ENCODE results near the gene SYNE3. TPM values are rescaled to one million over a fixed set of nuclear protein-coding genes. Genes with fewer than 3 reads are reported as not detected.
A peak's percentile ranks its signal among the peaks of the same experiment; 100 is the strongest.

Gene SYNE3
- total RNA-seq, 1 experiment from 2014 or later: 1.9 TPM

- Histone ChIP-seq H3K4me2 (no peak overlapping the region), H3K27ac (no peak overlapping the region), H3K9me3 (ENCODE audit: insufficient read depth, low read depth) (no peaks in the 10 kb centered on the region), H3K36me3 (ENCODE audit: low read depth) (no peaks in the 10 kb centered on the region), H3F3A (ENCODE audit: insufficient read depth, low read depth) (peaks cover 5% of the 10 kb centered on the region; the same call in 1 of the 2 replicates), H3K4me3 (no peak overlapping the region), H2AFZ (no peak overlapping the region), H3K9me2 (ENCODE audit: insufficient read depth) (no peaks in the 10 kb centered on the region), H3K79me2 (ENCODE audit: low read depth) (no peaks in the 10 kb centered on the region), H3K27me3 (ENCODE audit: insufficient read depth, low read depth) (no peaks in the 10 kb centered on the region), H4K20me1 (ENCODE audit: insufficient read depth) (no peaks in the 10 kb centered on the region), H3K4me1 (replicated peaks; ENCODE audit: insufficient read depth) (peaks cover 47% of the 10 kb centered on the region)
- TF ChIP-seq, protein P1, sequence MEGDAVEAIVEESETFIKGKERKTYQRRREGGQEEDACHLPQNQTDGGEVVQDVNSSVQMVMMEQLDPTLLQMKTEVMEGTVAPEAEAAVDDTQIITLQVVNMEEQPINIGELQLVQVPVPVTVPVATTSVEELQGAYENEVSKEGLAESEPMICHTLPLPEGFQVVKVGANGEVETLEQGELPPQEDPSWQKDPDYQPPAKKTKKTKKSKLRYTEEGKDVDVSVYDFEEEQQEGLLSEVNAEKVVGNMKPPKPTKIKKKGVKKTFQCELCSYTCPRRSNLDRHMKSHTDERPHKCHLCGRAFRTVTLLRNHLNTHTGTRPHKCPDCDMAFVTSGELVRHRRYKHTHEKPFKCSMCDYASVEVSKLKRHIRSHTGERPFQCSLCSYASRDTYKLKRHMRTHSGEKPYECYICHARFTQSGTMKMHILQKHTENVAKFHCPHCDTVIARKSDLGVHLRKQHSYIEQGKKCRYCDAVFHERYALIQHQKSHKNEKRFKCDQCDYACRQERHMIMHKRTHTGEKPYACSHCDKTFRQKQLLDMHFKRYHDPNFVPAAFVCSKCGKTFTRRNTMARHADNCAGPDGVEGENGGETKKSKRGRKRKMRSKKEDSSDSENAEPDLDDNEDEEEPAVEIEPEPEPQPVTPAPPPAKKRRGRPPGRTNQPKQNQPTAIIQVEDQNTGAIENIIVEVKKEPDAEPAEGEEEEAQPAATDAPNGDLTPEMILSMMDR (conservative IDR thresholded peaks at IDR 0.05): no peak
- BruUV-seq (replicated peaks): no TSS peak
- DNase-seq: no peak
- ChIA-PET CTCF (no interaction called here), POLR2A (ENCODE audit: unreplicated experiment) (no interaction called here)
- intact Hi-C loops (cut with micrococcal nuclease; ENCODE audit: unreplicated experiment): no loop called here
These were observed 32.2 kb downstream of the SYNE3 start for GRCh38 chr14:95484296-95484695.

DNA sequence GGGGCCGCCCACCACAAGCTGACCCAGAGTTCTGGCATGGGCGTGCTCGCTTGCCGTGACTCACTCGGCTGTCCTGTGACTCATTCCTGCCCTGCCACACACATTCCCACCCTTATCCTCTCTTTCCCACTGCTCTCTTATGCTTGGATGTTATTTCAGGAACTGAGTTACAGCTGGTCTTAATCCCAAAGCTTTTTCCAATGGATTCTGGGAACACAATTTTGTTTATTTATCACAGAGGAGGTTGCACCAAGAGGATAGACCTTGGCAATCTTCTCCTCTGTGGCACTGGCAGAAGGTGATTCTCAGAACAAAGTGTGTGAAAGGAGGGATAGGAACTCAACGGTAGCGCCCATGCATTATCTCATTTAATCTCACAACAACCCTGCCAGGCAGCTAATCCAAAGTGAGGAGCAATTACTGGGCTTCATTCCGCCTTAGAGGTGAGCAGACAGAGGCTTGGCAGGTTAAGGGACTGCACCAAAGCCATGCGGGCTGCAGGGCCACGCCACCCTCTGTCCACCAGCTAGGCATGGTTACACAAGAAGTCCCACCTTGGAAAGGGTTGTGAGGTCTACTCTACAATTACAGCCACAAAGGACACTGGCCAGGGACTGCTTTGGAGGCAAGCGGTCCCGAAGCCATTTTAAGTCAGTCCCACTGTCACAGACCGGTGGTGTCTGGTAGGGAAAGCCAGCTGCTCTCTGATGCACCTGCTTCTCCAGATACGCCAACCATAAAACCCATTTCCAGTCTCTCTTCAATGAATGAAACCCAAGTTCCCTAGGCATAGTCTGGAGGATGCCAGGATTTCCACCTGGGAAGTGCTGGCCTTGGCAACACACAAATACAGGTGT is 32.9 kb downstream of the SYNE3 start:
- Histone ChIP-seq H3K79me2 (ENCODE audit: low read depth) (no peaks in the 10 kb centered on the region), H3K27me3 (ENCODE audit: insufficient read depth, low read depth) (no peaks in the 10 kb centered on the region), H4K20me1 (ENCODE audit: insufficient read depth) (no peaks in the 10 kb centered on the region), H3F3A (ENCODE audit: insufficient read depth, low read depth) (peaks cover 5% of the 10 kb centered on the region; the same call in 1 of the 2 replicates), H3K4me1 (replicated peaks; ENCODE audit: insufficient read depth) (peaks cover 48% of the 10 kb centered on the region), H2AFZ (no peak overlapping the region), H3K27ac (peak overlapping the region; percentile 55), H3K36me3 (ENCODE audit: low read depth) (no peaks in the 10 kb centered on the region), H3K9me2 (ENCODE audit: insufficient read depth) (no peaks in the 10 kb centered on the region), H3K4me2 (peak overlapping the region; percentile 56), H3K4me3 (no peak overlapping the region), H3K9me3 (ENCODE audit: insufficient read depth, low read depth) (no peaks in the 10 kb centered on the region)
- no TSS peak for BruUV-seq (replicated peaks)
- POLR2A ChIA-PET (ENCODE audit: unreplicated experiment): no interaction called here
- DNase-seq: peak; percentile 45 to 67
- CTCF ChIA-PET: no interaction called here
- TF ChIP-seq EZH2 (IDR thresholded peaks at IDR 0.05; ENCODE audit: low read depth): no peak
- TF ChIP-seq, protein P1 (conservative IDR thresholded peaks at IDR 0.05): no peak
- intact Hi-C loops (cut with micrococcal nuclease; ENCODE audit: unreplicated experiment): no loop called here

DNA sequence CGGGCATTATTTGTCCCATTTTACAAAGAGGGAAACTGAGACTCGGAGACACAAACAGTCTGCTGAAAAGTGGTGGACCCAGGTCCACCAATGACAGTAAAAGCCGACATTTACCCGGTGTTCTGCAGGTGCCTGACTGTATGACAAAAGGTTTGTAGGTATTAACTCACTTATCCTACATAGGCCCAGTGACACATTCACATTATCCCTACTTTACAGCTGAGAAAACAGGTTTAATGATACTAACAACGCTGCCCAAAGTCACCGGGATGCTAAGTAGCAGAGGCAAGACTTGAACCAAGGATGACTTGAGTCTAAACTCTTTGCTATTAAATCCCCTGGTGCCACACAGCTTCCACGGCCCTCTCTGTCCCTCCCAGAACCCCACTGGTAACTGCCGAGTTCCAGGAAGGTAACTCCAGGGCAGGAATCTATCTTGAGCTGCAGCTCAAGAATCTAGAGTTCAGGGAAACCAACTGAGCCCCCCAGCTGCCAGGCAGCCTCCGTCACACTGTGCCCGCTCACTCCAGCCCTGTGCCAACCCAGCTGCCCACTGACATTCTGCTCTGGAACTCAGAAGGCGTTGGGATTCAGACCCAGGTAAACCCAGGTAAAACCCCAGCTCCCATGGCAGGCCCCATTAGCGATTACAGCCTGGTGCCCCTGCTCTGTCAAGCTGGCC is 33.7 kb downstream of the SYNE3 start:
- Histone ChIP-seq H3K27ac (peak overlapping the region; percentile 35; the same call in 1 of the 2 replicates), H3K9me3 (ENCODE audit: insufficient read depth, low read depth) (no peaks in the 10 kb centered on the region), H2AFZ (no peak overlapping the region), H3K4me2 (peak overlapping the region; percentile 56), H3K4me1 (replicated peaks; ENCODE audit: insufficient read depth) (peaks cover 48% of the 10 kb centered on the region), H3K36me3 (ENCODE audit: low read depth) (no peaks in the 10 kb centered on the region), H3K27me3 (ENCODE audit: insufficient read depth, low read depth) (no peaks in the 10 kb centered on the region), H3K9me2 (ENCODE audit: insufficient read depth) (no peaks in the 10 kb centered on the region), H3K4me3 (no peak overlapping the region), H3K79me2 (ENCODE audit: low read depth) (no peaks in the 10 kb centered on the region), H3F3A (ENCODE audit: insufficient read depth, low read depth) (peaks cover 5% of the 10 kb centered on the region; the same call in 1 of the 2 replicates), H4K20me1 (ENCODE audit: insufficient read depth) (no peaks in the 10 kb centered on the region)
- no peak for DNase-seq
- no TSS peak for BruUV-seq (replicated peaks)
- TF ChIP-seq, protein P1 (conservative IDR thresholded peaks at IDR 0.05): no peak
- TF ChIP-seq EZH2 (IDR thresholded peaks at IDR 0.05; ENCODE audit: low read depth): no peak
- ChIA-PET POLR2A (ENCODE audit: unreplicated experiment) (no interaction called here), CTCF (no interaction called here)
- intact Hi-C loops (cut with micrococcal nuclease; ENCODE audit: unreplicated experiment): no loop called here
